GM13977 (cell line): ENCODE data around the gene BLACAT1.

Experiments used
- DNase-seq: peaks from one replicate; pipeline ENCODE4 v3.0.0; 2012; ENCODE audit warnings: low spot score
- CTCF ChIP-seq: IDR thresholded peaks from 2 replicates; pipeline ENCODE4 v1.5.1; 2012; ENCODE audit warnings: mild to moderate bottlenecking, control low read depth; ENCODE audit not compliant: insufficient read depth; ENCODE audit errors: extremely low read depth, missing control alignments
- in situ Hi-C: fragments of 300-500 bp; cut with MboI; formaldehyde crosslinking; loops from one replicate; pipeline ENCODE4 v1.12.0; 2022; ENCODE audit warnings: low sequenced_read_pairs, low pct_unique_long_range_greater_than_20kb, mixed read lengths, inconsistent platforms; ENCODE audit not compliant: unreplicated experiment

The BLACAT1 gene

GRCh38 chr1:205456868-205457745 lies 1.3 kb upstream of the BLACAT1 start:
- DNase-seq = no peak
- in situ Hi-C loops = no loop called here
- TF ChIP-seq CTCF = no peak

GRCh38 chr1:205456383-205456867 lies 580 bp upstream of the BLACAT1 start:
- in situ Hi-C loops = no loop called here
- no peak for DNase-seq
- no peak for TF ChIP-seq CTCF

GRCh38 chr1:205454903-205455335 lies 926 bp downstream of the BLACAT1 start:
- DNase-seq = no peak
- no peak for TF ChIP-seq CTCF
- in situ Hi-C loops = no loop called here

DNA sequence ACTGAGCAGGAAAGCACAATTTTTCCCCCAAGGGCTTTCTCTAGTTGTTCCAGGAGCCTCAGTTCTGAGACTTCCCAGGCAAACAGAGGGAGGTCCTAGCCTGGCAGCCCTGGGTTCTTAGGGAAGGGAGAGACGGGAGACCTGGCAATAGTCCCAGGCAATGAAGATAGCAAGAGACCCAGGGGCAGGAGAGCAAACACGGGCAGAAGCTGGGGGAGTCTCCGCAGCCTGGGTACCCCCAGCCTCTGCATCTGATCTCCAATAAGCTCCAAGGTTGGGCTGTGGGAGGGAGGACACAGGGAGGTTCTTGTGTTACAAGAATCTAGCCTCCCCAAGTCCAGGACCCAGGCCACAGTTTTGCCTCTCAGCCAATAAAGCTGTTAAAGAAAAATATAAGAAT lies 2.4 kb downstream of the BLACAT1 start:
- DNase-seq = no peak
- in situ Hi-C loops = no loop called here
- TF ChIP-seq CTCF = no peak

DNA sequence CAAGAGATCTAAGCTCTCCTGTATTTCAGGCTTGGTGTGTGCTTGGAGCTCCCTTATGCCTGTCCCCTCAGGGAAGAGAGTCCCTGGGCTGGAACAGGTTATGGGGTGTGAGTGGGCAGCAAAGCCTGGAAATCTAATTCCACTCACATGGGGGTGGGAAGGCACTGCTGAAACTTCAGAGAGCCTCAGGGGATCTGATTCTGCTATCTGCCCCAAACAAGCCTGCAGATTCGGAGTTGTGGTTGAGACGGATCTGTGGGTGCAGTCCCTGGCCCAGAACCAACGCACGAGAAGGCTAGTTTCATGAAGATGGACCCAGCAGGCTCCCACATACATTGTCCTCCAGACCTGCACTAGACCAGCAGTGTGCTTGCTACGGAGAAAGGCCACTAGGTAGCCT lies 2.9 kb downstream of the BLACAT1 start:
- TF ChIP-seq CTCF = no peak
- no peak for DNase-seq
- in situ Hi-C loops = no loop called here

GRCh38 chr1:205452364-205452763 lies 3.5 kb downstream of the BLACAT1 start:
- no peak for TF ChIP-seq CTCF
- in situ Hi-C loops = no loop called here
- DNase-seq = no peak
